Bronchial epithelial cell (primary cell): ENCODE data around the gene MYOF. TPM values are rescaled to one million over a fixed set of nuclear protein-coding genes. Genes with fewer than 3 reads are reported as not detected.
A peak's percentile ranks its signal among the peaks of the same experiment; 100 is the strongest.

Source experiments
- DNase-seq: peaks from one replicate; pipeline ENCODE4 v3.0.0-alpha.2; 2010; ENCODE audit warnings: low read depth
- FAIRE-seq: peaks from 2 replicates; lab custom pipeline; 2011; peaks lifted over from hg19 to GRCh38; lab: Jason Lieb, UNC
- H3K27me3 ChIP-seq: 2 replicates; pipeline ENCODE4 v1.5.1; 2011; ENCODE audit warnings: low read length; ENCODE audit not compliant: control insufficient read depth, insufficient read depth
- H3K36me3 ChIP-seq: 2 replicates; pipeline ENCODE4 v1.5.1; 2011; ENCODE audit warnings: low read length; ENCODE audit not compliant: control insufficient read depth, insufficient read depth
- H3K4me3 ChIP-seq: 2 replicates; pipeline ENCODE4 v1.5.1; 2011; ENCODE audit warnings: mild to moderate bottlenecking, low read depth, low read length, control low read depth
- CTCF ChIP-seq: IDR thresholded peaks from 2 replicates; pipeline ENCODE4 v1.5.1; 2011; ENCODE audit warnings: mild to moderate bottlenecking, moderate library complexity, low read length, control low read depth, inconsistent platforms; ENCODE audit not compliant: insufficient read depth, severe bottlenecking
- total RNA-seq: library from RNA; depleted of rRNA; stranded (reverse); fragments of >200 nt; gene quantifications from 2 replicates; pipeline ENCODE4 v1.2.1, GENCODE V29; 2014

MYOF gene
- total RNA-seq, 1 donor from 2014 or later = 133 TPM

GRCh38 chr10:93386631-93387369 lies 95.3 kb downstream of the MYOF start:
- H3K27me3 ChIP-seq = no peaks in the 10 kb centered on the region
- H3K4me3 ChIP-seq = no peak overlapping the region
- H3K36me3 ChIP-seq = peaks cover 22% of the 10 kb centered on the region
- TF ChIP-seq CTCF = no peak
- no peak for DNase-seq
- no peak for FAIRE-seq

DNA sequence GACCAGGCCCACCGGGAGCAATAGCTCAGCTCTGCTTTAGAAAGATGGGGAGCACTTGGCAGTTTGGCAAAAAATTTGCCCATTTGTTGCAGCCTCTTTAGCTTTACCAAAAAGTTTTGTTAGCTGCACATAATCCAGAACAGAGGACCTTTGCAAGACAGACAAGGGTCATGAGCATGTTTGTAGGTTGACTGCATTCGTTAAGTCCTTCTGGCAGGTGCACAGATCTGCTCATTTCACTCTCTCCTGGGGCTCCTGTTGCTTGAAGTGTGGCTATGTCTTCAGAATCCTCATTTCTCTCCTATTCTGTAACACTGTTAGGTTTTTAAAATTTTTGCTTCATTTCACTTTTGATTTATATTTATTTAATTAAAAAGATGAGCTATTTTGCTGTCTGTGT lies 96.8 kb downstream of the MYOF start:
- no peak for TF ChIP-seq CTCF
- DNase-seq (no peak), FAIRE-seq (no peak)
- Histone ChIP-seq H3K27me3 (no peaks in the 10 kb centered on the region), H3K36me3 (peaks cover 29% of the 10 kb centered on the region), H3K4me3 (no peak overlapping the region)

DNA sequence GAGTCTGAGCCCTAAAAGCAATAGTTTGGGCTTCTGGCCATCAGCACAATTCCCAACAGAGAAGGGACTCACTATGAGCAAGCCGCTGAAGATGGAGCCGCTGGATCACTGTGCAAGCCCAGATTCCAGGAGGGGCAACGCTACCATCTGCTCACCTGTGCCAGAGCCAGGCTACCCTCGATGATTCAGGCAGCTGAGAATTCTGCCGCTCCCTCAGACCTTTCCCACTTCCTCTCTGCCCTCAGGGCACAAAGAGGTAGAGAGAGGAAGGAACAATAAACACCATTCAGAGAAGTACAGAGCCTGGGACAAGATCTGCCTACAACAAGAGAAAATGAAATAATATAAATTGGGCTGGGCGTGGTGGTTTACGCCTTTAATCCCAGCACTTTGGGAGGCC lies 98.1 kb downstream of the MYOF start:
- H3K36me3 ChIP-seq = peaks cover 28% of the 10 kb centered on the region
- H3K4me3 ChIP-seq = no peak overlapping the region
- TF ChIP-seq CTCF = no peak

GRCh38 chr10:93383562-93383981 lies 98.6 kb downstream of the MYOF start:
- Histone ChIP-seq H3K36me3 (peaks cover 25% of the 10 kb centered on the region), H3K27me3 (no peaks in the 10 kb centered on the region), H3K4me3 (no peak overlapping the region)
- DNase-seq (peak; percentile 53), FAIRE-seq (no peak)
- no peak for TF ChIP-seq CTCF

More for the DNA sequence above, 98.1 kb downstream of the MYOF start:
- H3K27me3 ChIP-seq = no peaks in the 10 kb centered on the region
- FAIRE-seq (peak; percentile 28), DNase-seq (peak; percentile 97)

DNA sequence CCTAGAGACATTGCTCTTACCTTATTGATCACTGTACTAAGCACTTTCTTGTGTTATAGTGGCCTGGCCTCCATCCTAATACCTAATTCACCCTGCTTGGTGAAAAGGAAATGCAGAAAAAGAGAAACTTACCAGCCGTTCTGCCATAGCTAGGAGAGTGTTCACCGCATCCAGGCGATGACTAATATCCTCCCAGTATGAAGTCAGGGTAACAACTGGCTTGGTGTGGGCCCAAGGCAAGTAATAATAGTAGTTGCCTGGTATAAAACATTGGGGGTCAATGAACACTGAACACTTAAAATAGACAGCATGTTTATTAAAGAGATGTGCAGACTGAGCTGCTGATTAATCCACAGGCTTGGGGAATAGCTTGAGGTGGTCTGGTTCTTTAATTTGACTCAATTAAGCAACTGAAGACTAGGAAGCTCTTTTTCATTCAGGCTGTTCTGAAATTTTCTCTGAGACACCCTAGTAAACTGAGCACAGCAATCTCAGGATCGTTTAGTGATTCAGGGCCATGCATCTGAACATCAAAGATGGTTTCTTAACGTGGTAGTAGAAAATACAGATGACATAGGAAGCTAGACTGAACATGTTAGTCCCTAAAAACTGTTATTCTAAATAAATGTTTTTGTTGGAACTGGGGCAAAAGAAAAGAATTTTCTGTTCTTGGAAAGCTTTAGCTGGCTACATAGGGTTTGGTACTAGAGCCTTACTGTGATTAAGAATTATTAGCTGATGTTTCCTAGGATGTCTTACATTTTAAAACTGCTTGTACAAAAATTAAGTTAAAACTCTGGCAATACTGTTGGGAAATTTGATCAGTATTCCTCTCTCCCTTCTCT lies 102.2 kb downstream of the MYOF start:
- FAIRE-seq (no peak), DNase-seq (peak; percentile 80)
- H3K27me3 ChIP-seq = no peaks in the 10 kb centered on the region
- H3K36me3 ChIP-seq = peaks cover 21% of the 10 kb centered on the region
- no peak overlapping the region for H3K4me3 ChIP-seq
- no peak for TF ChIP-seq CTCF
